H1 (cell line): ENCODE data around the gene SNAPC3. TPM values are rescaled to one million over a fixed set of nuclear protein-coding genes. Genes with fewer than 3 reads are reported as not detected.

Experiments used
- CTCF ChIA-PET: fragments of 300-600 bp; sonication (Branson Sonifier 250); formaldehyde crosslinking; loops from one replicate; lab custom pipeline; 2021; ENCODE audit not compliant: partially characterized antibody; lab: Charles Lee
- POLR2A ChIA-PET: fragments of 300-600 bp; sonication (Branson Sonifier 250); formaldehyde crosslinking; loops from one replicate; lab custom pipeline; 2021; ENCODE audit warnings: inconsistent platforms; ENCODE audit not compliant: partially characterized antibody; lab: Charles Lee
- DNase-seq, 2 experiments: peaks; one replicate each; pipeline versions ENCODE4 v3.0.0 to v3.0.0-alpha.2; 2010 to 2022; ENCODE audit warnings: low spot score in 2 of 2, low read depth in 1 of 2, mixed read lengths in 1 of 2
- FAIRE-seq: peaks from 2 replicates; lab custom pipeline; 2011; peaks lifted over from hg19 to GRCh38; lab: Jason Lieb, UNC
- H2AFZ ChIP-seq: 2 replicates; pipeline ENCODE4 v1.8.1; 2012; ENCODE audit warnings: low read length, inconsistent platforms
- H2AK5ac ChIP-seq: 2 replicates; pipeline ENCODE4 v1.6.1; 2013; ENCODE audit warnings: low read depth, low read length
- H2BK120ac ChIP-seq: replicated peaks from 2 replicates; pipeline ENCODE3; 2013; ENCODE audit warnings: low read depth, low read length, inconsistent platforms
- H2BK12ac ChIP-seq: 2 replicates; pipeline ENCODE4 v1.6.1; 2013; ENCODE audit warnings: low read depth, low read length
- H2BK15ac ChIP-seq: 2 replicates; pipeline ENCODE4 v1.6.1; 2013; ENCODE audit warnings: low read length
- H2BK20ac ChIP-seq: 2 replicates; pipeline ENCODE4 v1.6.1; 2013; ENCODE audit warnings: low read length
- H2BK5ac ChIP-seq: 2 replicates; pipeline ENCODE4 v1.6.1; 2013; ENCODE audit warnings: low read depth, low read length
- H3K14ac ChIP-seq: 2 replicates; pipeline ENCODE4 v1.6.1; 2013; ENCODE audit warnings: inconsistent platforms; ENCODE audit not compliant: insufficient read length
- H3K18ac ChIP-seq: 2 replicates; pipeline ENCODE4 v1.6.1; 2013; ENCODE audit warnings: low read length; ENCODE audit errors: extremely low read depth
- H3K23ac ChIP-seq: 2 replicates; pipeline ENCODE4 v1.6.1; 2013; ENCODE audit warnings: inconsistent platforms; ENCODE audit not compliant: insufficient read length
- H3K23me2 ChIP-seq: 2 replicates; pipeline ENCODE4 v1.6.1; 2013; ENCODE audit warnings: low read depth, low read length
- H3K27ac ChIP-seq: 2 replicates; pipeline ENCODE4 v1.6.1; 2011; ENCODE audit warnings: low read depth, low read length, inconsistent platforms
- H3K27me3 ChIP-seq, 4 experiments: replicated peaks in 1 of 4; 1 replicate in 1 of 4; 2 replicates in 3 of 4; pipeline versions ENCODE4 v1.6.1 to v1.8.1; 2011 to 2013; ENCODE audit warnings: low read length in 3 of 4, mild to moderate bottlenecking in 3 of 4, inconsistent platforms in 2 of 4, mixed read lengths in 2 of 4, moderate library complexity in 1 of 4; ENCODE audit not compliant: control insufficient read depth in 3 of 4, insufficient read depth in 3 of 4; ENCODE audit errors: extremely low read depth in 1 of 4
- H3K36me3 ChIP-seq, 4 experiments: 2 replicates each; pipeline versions ENCODE4 v1.6.1 to v1.8.1; 2011 to 2013; ENCODE audit warnings: mild to moderate bottlenecking in 4 of 4, low read length in 3 of 4, moderate library complexity in 2 of 4, control low read depth in 1 of 4, inconsistent platforms in 1 of 4; ENCODE audit not compliant: insufficient read depth in 4 of 4, control insufficient read depth in 2 of 4
- H3K4ac ChIP-seq: replicated peaks from 2 replicates; pipeline ENCODE3; 2013; ENCODE audit warnings: low read length, low read depth, mixed read lengths, inconsistent platforms; ENCODE audit not compliant: insufficient read length
- H3K4me1 ChIP-seq, 4 experiments: replicated peaks in 1 of 4; 1 replicate in 1 of 4; 2 replicates in 3 of 4; pipeline versions ENCODE4 v1.6.1 to v1.8.1; 2011 to 2013; ENCODE audit warnings: low read length in 3 of 4, inconsistent platforms in 2 of 4, mixed read lengths in 1 of 4; ENCODE audit not compliant: insufficient read depth in 4 of 4, control insufficient read depth in 3 of 4
- H3K4me2 ChIP-seq, 2 experiments: 2 replicates each; pipeline versions ENCODE4 v1.6.1 to v1.8.1; 2011 to 2013; ENCODE audit warnings: low read depth in 2 of 2, low read length in 2 of 2, control low read depth in 1 of 2, inconsistent platforms in 1 of 2, mild to moderate bottlenecking in 1 of 2; ENCODE audit not compliant: insufficient read depth in 1 of 2
- H3K4me3 ChIP-seq, 4 experiments: fragments of 200-600, 300-600 bp in 1 of 4; sonication (generic), shearing (Covaris generic), sonication (Bioruptor Twin) in 1 of 4; 2 replicates each; pipeline versions ENCODE4 v1.5.1 to v1.8.1; 2011 to 2016; ENCODE audit warnings: low read length in 4 of 4, low read depth in 3 of 4, control low read depth in 2 of 4, inconsistent platforms in 2 of 4, mild to moderate bottlenecking in 2 of 4, mixed read lengths in 1 of 4, moderate library complexity in 1 of 4; ENCODE audit not compliant: insufficient read depth in 2 of 4; ENCODE audit errors: extremely low read depth in 1 of 4
- H3K56ac ChIP-seq: replicated peaks from 2 replicates; pipeline ENCODE3; 2013; ENCODE audit warnings: low read depth, mild to moderate bottlenecking, mixed read lengths, low read length, inconsistent platforms; ENCODE audit not compliant: insufficient read length
- H3K79me1 ChIP-seq: 2 replicates; pipeline ENCODE4 v1.6.1; 2013; ENCODE audit warnings: low read depth, low read length, control low read depth
- H3K79me2 ChIP-seq, 2 experiments: 2 replicates each; pipeline versions ENCODE4 v1.6.1 to v1.8.1; 2012 to 2013; ENCODE audit warnings: low read length in 2 of 2, mild to moderate bottlenecking in 2 of 2, inconsistent platforms in 1 of 2; ENCODE audit not compliant: insufficient read depth in 2 of 2, control insufficient read depth in 1 of 2
- H3K9ac ChIP-seq, 4 experiments: replicated peaks in 1 of 4; 1 replicate in 1 of 4; 2 replicates in 3 of 4; pipeline versions ENCODE4 v1.6.1 to v1.8.1; 2011 to 2013; ENCODE audit warnings: low read depth in 3 of 4, low read length in 3 of 4, control low read depth in 2 of 4, mild to moderate bottlenecking in 2 of 4, moderate library complexity in 2 of 4, inconsistent platforms in 1 of 4; ENCODE audit errors: extremely low read depth in 1 of 4
- H3K9me3 ChIP-seq, 2 experiments: 2 replicates each; pipeline versions ENCODE4 v1.6.1 to v1.8.1; 2012 to 2013; ENCODE audit warnings: mild to moderate bottlenecking in 2 of 2, moderate library complexity in 2 of 2, control low read depth in 1 of 2, inconsistent platforms in 1 of 2, low read depth in 1 of 2, low read length in 1 of 2, mixed read lengths in 1 of 2; ENCODE audit not compliant: insufficient read depth in 2 of 2
- H4K20me1 ChIP-seq, 2 experiments: replicated peaks in 1 of 2; 2 replicates each; pipeline versions ENCODE3 to v1.8.1; 2011 to 2013; ENCODE audit warnings: inconsistent platforms in 2 of 2, low read length in 2 of 2, mild to moderate bottlenecking in 1 of 2; ENCODE audit not compliant: insufficient read depth in 2 of 2, control insufficient read depth in 1 of 2
- H4K5ac ChIP-seq: 2 replicates; pipeline ENCODE4 v1.6.1; 2013; ENCODE audit warnings: low read length, low read depth, mixed read lengths, inconsistent platforms; ENCODE audit not compliant: insufficient read length
- H4K8ac ChIP-seq: 2 replicates; pipeline ENCODE4 v1.8.0; 2013; ENCODE audit warnings: mild to moderate bottlenecking, moderate library complexity, low read length, inconsistent platforms; ENCODE audit not compliant: insufficient read depth; ENCODE audit errors: extremely low read depth
- H4K91ac ChIP-seq: replicated peaks from 2 replicates; pipeline ENCODE3; 2013; ENCODE audit warnings: low read length, mixed read lengths, inconsistent platforms; ENCODE audit not compliant: insufficient read length
- CBX5 ChIP-seq: fragments of 300-800, 300-1000 bp; sonication (generic); IDR thresholded peaks from 2 replicates; pipeline ENCODE4 v1.7.1; 2016; ENCODE audit warnings: antibody characterized with exemption, low read length, low read depth
- NANOG ChIP-seq: IDR thresholded peaks from 2 replicates; pipeline ENCODE4 v1.6.1; 2011; ENCODE audit warnings: low read length, low read depth, mild to moderate bottlenecking, inconsistent platforms; ENCODE audit not compliant: insufficient read depth, poor library complexity, severe bottlenecking
- SP4 ChIP-seq: IDR thresholded peaks from 2 replicates; pipeline ENCODE4 v1.6.1; 2012; ENCODE audit warnings: low read length, inconsistent platforms
- TCF12 ChIP-seq: IDR thresholded peaks from 2 replicates; pipeline ENCODE4 v1.6.1; 2011; ENCODE audit warnings: low read depth, mild to moderate bottlenecking, low read length
- USF2 ChIP-seq: IDR thresholded peaks from 2 replicates; pipeline ENCODE4 v1.6.1; 2011; ENCODE audit warnings: low read length, improper control_type of control experiment
- WGBS, 2 experiments: shearing (Covaris generic) in 1 of 2; methylation state at CpG; one replicate each; pipeline versions ENCODE4 v1.1.6 to v1.1.7; 2013 to 2015; ENCODE audit warnings: low lambda C conversion rate in 2 of 2, mixed read lengths in 2 of 2, inconsistent platforms in 1 of 2, low coverage in 1 of 2, missing lambda C conversion rate in 1 of 2; ENCODE audit not compliant: insufficient replicate concordance in 2 of 2, insufficient coverage in 1 of 2, insufficient read length in 1 of 2; ENCODE audit errors: extremely low coverage in 1 of 2, missing lambda C conversion rate in 1 of 2; 5-methylcytosine and 5-hydroxymethylcytosine counted together
- polyA plus RNA-seq, 7 experiments: library from polyadenylated mRNA; depleted of rRNA in 3 of 7; stranded (reverse) in 5 of 7; unstranded in 2 of 7; fragments of >200 nt in 5 of 7; fragments of 200-250 nt in 2 of 7; gene quantifications; 1 replicate in 5 of 7; 2 replicates in 1 of 7; 4 replicates in 1 of 7; pipeline versions ENCODE4 v1.2.1 to v1.2.3, GENCODE V29; 2011 to 2013; ENCODE audit warnings: missing spikeins in 2 of 7, mixed read lengths in 2 of 7
- total RNA-seq: library from RNA; stranded (reverse); fragmentation: NEBNext Ultra II Directional; extraction: Animal tissue kit (Norgen Biotek cat#: 25700); gene quantifications from 2 replicates; pipeline ENCODE4 v1.2.1, GENCODE V29; 2021

The SNAPC3 gene
- total and polyA plus RNA-seq, 2 of the 8 experiments (the other 6 are each of a cell fraction or from before 2014, with no cell fraction given): 11.9 to 25.8 TPM

DNA sequence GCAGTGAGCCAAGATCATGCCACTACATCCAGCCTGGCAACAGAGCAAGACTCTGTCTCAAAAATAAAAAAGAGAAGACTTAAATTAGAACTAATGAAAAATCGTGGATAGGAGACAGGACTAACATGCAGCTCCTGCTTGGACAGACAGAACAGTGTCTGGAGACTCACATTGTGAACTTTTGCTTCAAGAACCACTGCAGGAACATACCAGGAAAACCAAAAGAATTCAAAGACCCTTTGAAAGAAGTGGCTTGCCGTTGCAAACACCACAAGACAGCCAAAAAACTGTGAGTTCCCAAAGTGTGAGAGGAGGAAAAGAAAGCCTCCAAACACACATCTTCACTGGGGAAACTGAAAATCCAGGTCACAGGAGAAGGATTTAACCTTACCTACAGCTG, 48.8 kb upstream of the SNAPC3 start:
- no peak overlapping the region for H3K23ac ChIP-seq
- 0 out of 2 replicates have a peak overlapping the region, but pooled peaks have one; percentile 21 for H2AFZ ChIP-seq
- no peaks in the 10 kb centered on the region for H3K79me2 ChIP-seq
- H3K9ac ChIP-seq: no peak overlapping the region
- no peak overlapping the region for H4K91ac ChIP-seq
- H3K4me1 ChIP-seq: peaks cover 0 to 2% (median 0%) of the 10 kb centered on the region in 4 experiments; a peak in 3 of 7 replicates
- no peak overlapping the region for H2BK20ac ChIP-seq
- no peak for FAIRE-seq
- no peak overlapping the region for H4K5ac ChIP-seq
- no peaks in the 10 kb centered on the region for H3K27me3 ChIP-seq
- no peak overlapping the region for H3K4me3 ChIP-seq
- H4K8ac ChIP-seq: no peak overlapping the region
- H3K56ac ChIP-seq: no peak overlapping the region
- peaks cover 0 to 3% of the 10 kb centered on the region in 2 experiments; a peak in 1 of 4 replicates for H3K9me3 ChIP-seq
- no peak for TF ChIP-seq CBX5
- TF ChIP-seq NANOG: no peak
- no peak for TF ChIP-seq SP4
- TF ChIP-seq USF2: no peak
- no peak for TF ChIP-seq TCF12
- TF ChIP-seq, all 59 proteins: peak for 0
- CTCF ChIA-PET: interaction anchor here (0.6 to 1.1 kb wide), 4 partner anchors 12 to 142 kb away, joined by 3 read pairs; no protein-coding TSS in a partner anchor
- POLR2A ChIA-PET: no interaction called here
- Histone ChIP-seq H3K23me2 (no peaks in the 10 kb centered on the region), H3K14ac (no peak overlapping the region), H2AK5ac (no peak overlapping the region), H3K4ac (no peak overlapping the region), H2BK12ac (no peak overlapping the region), H3K79me1 (no peaks in the 10 kb centered on the region), H3K36me3 (no peaks in the 10 kb centered on the region), H2BK15ac (no peak overlapping the region), H2BK120ac (no peak overlapping the region), H3K18ac (no peak overlapping the region), H4K20me1 (no peaks in the 10 kb centered on the region), H3K27ac (no peak overlapping the region), H2BK5ac (no peak overlapping the region), H3K4me2 (no peak overlapping the region)
- 78% methylated on average over 2 of the region's 2 CpGs; no CpG with 5 or more reads in 1 of the 2 experiments for WGBS, 2 experiments
- no peak for DNase-seq
